PC-3 (cell line): ENCODE measurements around the gene GIPC1. TPM values are rescaled to one million over a fixed set of nuclear protein-coding genes. Genes with fewer than 3 reads are reported as not detected.

Experiments
- ATAC-seq: fragments of 200-7000 bp; cut with Tn5 transposase; 2 replicates; pipeline ENCODE4 v1.9.1; 2020; ENCODE audit warnings: mild to moderate bottlenecking, moderate library complexity
- BruUV-seq: library from RNA; stranded (reverse); fragments of 400-500 nt; replicated peaks from 2 replicates; lab custom pipeline; 2021; lab: Mats Ljungman, UMichigan
- CTCF ChIA-PET: fragments of 300-600 bp; sonication (Branson Sonifier 250); formaldehyde crosslinking; loops from one replicate; lab custom pipeline; 2022; ENCODE audit warnings: antibody characterized with exemption; lab: Charles Lee
- POLR2A ChIA-PET: fragments of 300-600 bp; sonication (Branson Sonifier 250); formaldehyde crosslinking; loops from one replicate; lab custom pipeline; 2022; ENCODE audit warnings: antibody characterized with exemption; ENCODE audit not compliant: unreplicated experiment; lab: Charles Lee
- DNase-seq: peaks from one replicate; pipeline ENCODE4 v3.0.0-alpha.2; 2015
- H2AFZ ChIP-seq: fragments of 300-600 bp; sonication (generic); 2 replicates; pipeline ENCODE4 v1.6.0; 2016; ENCODE audit warnings: antibody characterized with exemption, low read length
- H3F3A ChIP-seq: fragments of 300-600 bp; sonication (generic); one replicate; pipeline ENCODE4 v1.6.0; 2017; ENCODE audit warnings: antibody characterized with exemption, low read length, control low read depth, mild to moderate bottlenecking; ENCODE audit not compliant: unreplicated experiment
- H3K27ac ChIP-seq: fragments of 300-600 bp; sonication (generic); 2 replicates; pipeline ENCODE4 v1.5.1; 2016; ENCODE audit warnings: mild to moderate bottlenecking, low read length
- H3K27me3 ChIP-seq: fragments of 300-600 bp; sonication (generic); 2 replicates; pipeline ENCODE4 v1.6.1; 2016; ENCODE audit warnings: low read length, mixed read lengths
- H3K36me3 ChIP-seq: fragments of 300-600 bp; sonication (generic); 2 replicates; pipeline ENCODE4 v1.6.1; 2016; ENCODE audit warnings: low read depth, mixed run types, low read length, mixed read lengths
- H3K4me1 ChIP-seq: fragments of 300-600 bp; sonication (generic); 2 replicates; pipeline ENCODE4 v1.5.1; 2016; ENCODE audit warnings: low read length; ENCODE audit not compliant: insufficient read depth
- H3K4me2 ChIP-seq: fragments of 300-600 bp; sonication (generic); 2 replicates; pipeline ENCODE4 v1.6.0; 2016; ENCODE audit warnings: low read length
- H3K4me3 ChIP-seq: fragments of 300-600 bp; sonication (generic); 2 replicates; pipeline ENCODE4 v1.5.1; 2016; ENCODE audit warnings: mild to moderate bottlenecking, low read length, mixed read lengths
- H3K79me2 ChIP-seq: fragments of 300-600 bp; sonication (generic); 2 replicates; pipeline ENCODE4 v1.6.1; 2017; ENCODE audit warnings: low read length, mixed read lengths
- H3K9ac ChIP-seq: fragments of 300-600 bp; sonication (generic); 2 replicates; pipeline ENCODE4 v1.6.0; 2016; ENCODE audit warnings: mild to moderate bottlenecking, low read length
- H3K9me2 ChIP-seq: fragments of 300-600 bp; sonication (generic); replicated peaks from 2 replicates; pipeline ENCODE4 v1.6.1; 2016; ENCODE audit warnings: mixed run types, low read length, mixed read lengths
- H3K9me3 ChIP-seq: fragments of 300-600 bp; sonication (generic); 2 replicates; pipeline ENCODE4 v1.6.1; 2016; ENCODE audit warnings: low read length, mixed read lengths
- H4K20me1 ChIP-seq: fragments of 300-600 bp; sonication (generic); 2 replicates; pipeline ENCODE4 v1.6.1; 2016; ENCODE audit warnings: low read length, mixed read lengths
- CTCF ChIP-seq: fragments of 300-600 bp; sonication (generic); conservative IDR thresholded peaks from 2 replicates; pipeline ENCODE4 v1.5.1; 2017; ENCODE audit warnings: antibody characterized with exemption, low read depth, mild to moderate bottlenecking, low read length
- EZH2 ChIP-seq: fragments of 300-600 bp; sonication (generic); IDR thresholded peaks from one replicate; pipeline ENCODE4 v1.6.1; 2017; ENCODE audit warnings: antibody characterized with exemption, mild to moderate bottlenecking, low read length; ENCODE audit not compliant: unreplicated experiment
- EZH2phosphoT487 ChIP-seq: fragments of 300-600 bp; sonication (generic); IDR thresholded peaks from 2 replicates; pipeline ENCODE4 v1.6.1; 2018; ENCODE audit warnings: mild to moderate bottlenecking, antibody characterized with exemption, low read length, borderline replicate concordance
- intact Hi-C: fragments of 100-400 bp; cut with micrococcal nuclease; formaldehyde crosslinking; loops from 2 replicates; pipeline ENCODE4 v1.9.0; 2023
- total RNA-seq: library from RNA; depleted of rRNA; stranded (reverse); fragments of >200 nt; gene quantifications from 2 replicates; pipeline ENCODE4 v1.2.3, GENCODE V29; 2014

Gene GIPC1
- total RNA-seq, 1 experiment from 2014 or later: 538 TPM

GRCh38 chr19:14482172-14482941 is 13.6 kb downstream of the GIPC1 start:
- BruUV-seq: no TSS peak
- CTCF ChIA-PET: no interaction called here
- no peak overlapping the region for H3K4me2 ChIP-seq
- no peak overlapping the region for H3K27ac ChIP-seq
- no peaks in the 10 kb centered on the region for H3F3A ChIP-seq
- no peaks in the 10 kb centered on the region for H3K9me3 ChIP-seq
- no peak for DNase-seq
- no peak overlapping the region for H3K4me3 ChIP-seq
- no peaks in the 10 kb centered on the region for H3K9me2 ChIP-seq
- intact Hi-C loops: no loop called here
- TF ChIP-seq CTCF (no peak), EZH2phosphoT487 (no peak), EZH2 (no peak)
- ATAC-seq: no peak
- H3K4me1 ChIP-seq: no peaks in the 10 kb centered on the region
- POLR2A ChIA-PET: interaction anchor here (0.6 kb wide), 1 partner anchor 194 kb away, joined by 17 read pairs; no protein-coding TSS in a partner anchor
- no peak overlapping the region for H2AFZ ChIP-seq
- H4K20me1 ChIP-seq: peaks cover 7% of the 10 kb centered on the region; the same call in 1 of the 2 replicates
- no peaks in the 10 kb centered on the region for H3K27me3 ChIP-seq
- H3K9ac ChIP-seq: no peak overlapping the region
- H3K36me3 ChIP-seq: peaks cover 51% of the 10 kb centered on the region
- H3K79me2 ChIP-seq: peaks cover 28% of the 10 kb centered on the region

- H3K79me2 ChIP-seq: peaks cover 19% of the 10 kb centered on the region; the same call in 1 of the 2 replicates
- peaks cover 15% of the 10 kb centered on the region for H3K4me1 ChIP-seq
- ChIA-PET CTCF (no interaction called here), POLR2A (interaction anchor here (0.6 kb wide), 1 partner anchor 209 kb away, joined by 3 read pairs; no protein-coding TSS in a partner anchor)
- H3K27me3 ChIP-seq: no peaks in the 10 kb centered on the region
- TF ChIP-seq EZH2phosphoT487: no peak
- TF ChIP-seq EZH2: no peak
- TF ChIP-seq CTCF: no peak
- DNase-seq (no peak), ATAC-seq (no peak)
- no peaks in the 10 kb centered on the region for H3K9me3 ChIP-seq
- peaks cover 42% of the 10 kb centered on the region for H3K36me3 ChIP-seq
- H3K4me3 ChIP-seq: no peak overlapping the region
- H2AFZ ChIP-seq: no peak overlapping the region
- H3K4me2 ChIP-seq: no peak overlapping the region
- intact Hi-C loops: no loop called here
- no peak overlapping the region for H3K9ac ChIP-seq
- no TSS peak for BruUV-seq
- no peak overlapping the region for H3K27ac ChIP-seq
- H4K20me1 ChIP-seq: peaks cover 7% of the 10 kb centered on the region; the same call in 1 of the 2 replicates
- H3F3A ChIP-seq: no peaks in the 10 kb centered on the region
- no peaks in the 10 kb centered on the region for H3K9me2 ChIP-seq
Measured at GRCh38 chr19:14480700-14481079, 15.2 kb downstream of the GIPC1 start.
